ENCODE results near the gene ACTA1.

DNA sequence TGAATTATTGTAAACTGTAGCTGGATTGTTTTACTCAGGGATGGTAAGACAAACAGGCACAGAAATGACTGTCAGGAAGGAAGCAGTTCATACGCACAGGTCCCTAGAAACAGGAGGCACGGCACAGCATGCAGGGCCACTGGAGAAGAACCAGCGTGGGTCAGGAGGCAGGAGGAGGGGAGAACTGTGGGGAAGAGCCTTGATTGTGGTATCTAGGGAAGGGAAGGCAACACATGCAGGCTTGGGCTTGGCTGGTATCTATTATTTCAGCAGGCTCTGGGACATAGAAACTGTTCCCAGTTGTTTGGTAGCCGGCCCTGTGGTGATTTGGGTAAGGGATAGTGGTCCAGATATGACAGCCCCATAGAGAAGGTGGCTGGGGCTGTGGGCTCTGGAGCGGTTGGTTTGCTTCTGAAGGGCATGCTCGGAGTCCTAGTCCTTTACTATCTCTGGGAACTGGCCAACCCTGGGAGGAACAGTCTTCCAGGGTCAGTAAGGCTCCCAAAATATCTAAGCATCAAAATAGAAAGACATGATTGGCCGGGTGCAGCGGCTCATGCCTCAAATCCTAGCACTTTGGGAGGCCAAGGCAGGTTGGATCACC, 47.9 kb downstream of the ACTA1 start:
- TF ChIP-seq, protein P1, sequence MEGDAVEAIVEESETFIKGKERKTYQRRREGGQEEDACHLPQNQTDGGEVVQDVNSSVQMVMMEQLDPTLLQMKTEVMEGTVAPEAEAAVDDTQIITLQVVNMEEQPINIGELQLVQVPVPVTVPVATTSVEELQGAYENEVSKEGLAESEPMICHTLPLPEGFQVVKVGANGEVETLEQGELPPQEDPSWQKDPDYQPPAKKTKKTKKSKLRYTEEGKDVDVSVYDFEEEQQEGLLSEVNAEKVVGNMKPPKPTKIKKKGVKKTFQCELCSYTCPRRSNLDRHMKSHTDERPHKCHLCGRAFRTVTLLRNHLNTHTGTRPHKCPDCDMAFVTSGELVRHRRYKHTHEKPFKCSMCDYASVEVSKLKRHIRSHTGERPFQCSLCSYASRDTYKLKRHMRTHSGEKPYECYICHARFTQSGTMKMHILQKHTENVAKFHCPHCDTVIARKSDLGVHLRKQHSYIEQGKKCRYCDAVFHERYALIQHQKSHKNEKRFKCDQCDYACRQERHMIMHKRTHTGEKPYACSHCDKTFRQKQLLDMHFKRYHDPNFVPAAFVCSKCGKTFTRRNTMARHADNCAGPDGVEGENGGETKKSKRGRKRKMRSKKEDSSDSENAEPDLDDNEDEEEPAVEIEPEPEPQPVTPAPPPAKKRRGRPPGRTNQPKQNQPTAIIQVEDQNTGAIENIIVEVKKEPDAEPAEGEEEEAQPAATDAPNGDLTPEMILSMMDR (IDR thresholded peaks at IDR 0.05) = no peak
- TF ChIP-seq POLR2A (IDR thresholded peaks at IDR 0.05) = no peak
